HFFc6 (cell line): ENCODE results near the gene WTIP. TPM values are rescaled to one million over a fixed set of nuclear protein-coding genes. Genes with fewer than 3 reads are reported as not detected.
"Not testable (repeated sequence)": the region's sequence is repeated elsewhere in the genome, so short reads cannot be mapped to it uniquely, and the experiment has no call there.

Experiments
- DNase-seq: peaks from one replicate; pipeline ENCODE4 v3.0.0-alpha.2; 2018
- H3K27ac Mint-ChIP-seq: 2 replicates; pipeline ENCODE4 v1.8.0; 2020; ENCODE audit warnings: mild to moderate bottlenecking, mixed read lengths
- H3K27me3 Mint-ChIP-seq: 2 replicates; pipeline ENCODE4 v1.8.0; 2021; ENCODE audit warnings: mild to moderate bottlenecking, moderate library complexity, mixed read lengths; ENCODE audit not compliant: insufficient read depth
- H3K36me3 Mint-ChIP-seq: 2 replicates; pipeline ENCODE4 v1.8.0; 2021; ENCODE audit warnings: low read depth, mixed read lengths
- H3K4me1 Mint-ChIP-seq: 2 replicates; pipeline ENCODE4 v1.8.0; 2020; ENCODE audit warnings: low read depth, mixed read lengths
- H3K4me3 Mint-ChIP-seq: 2 replicates; pipeline ENCODE4 v1.8.0; 2020; ENCODE audit warnings: mild to moderate bottlenecking, moderate library complexity, mixed read lengths
- H3K9me3 Mint-ChIP-seq: 2 replicates; pipeline ENCODE4 v1.8.0; 2020; ENCODE audit warnings: mild to moderate bottlenecking, mixed read lengths
- total RNA-seq, 6 experiments: library from RNA; stranded (reverse); fragmentation: NEBNext Ultra II Directional; extraction: Animal tissue kit (Norgen Biotek cat#: 25700); gene quantifications; 2 replicates in 1 of 6; 3 replicates in 5 of 6; pipeline ENCODE4 v1.2.3, GENCODE V29; 2021
- TF ChIP-seq, protein P1 (sequence below): fragments of 200-600 bp; sonication (generic); IDR thresholded peaks from 2 replicates; pipeline ENCODE4 v1.5.0; 2021; ENCODE audit warnings: antibody characterized with exemption, mild to moderate bottlenecking

WTIP gene
- total RNA-seq, 6 experiments from 2014 or later, result 27.8 to 35.1 (median 29.4) TPM

GRCh38 chr19:34454091-34454490, 27.5 kb upstream of the WTIP start:
- TF ChIP-seq, protein P1, sequence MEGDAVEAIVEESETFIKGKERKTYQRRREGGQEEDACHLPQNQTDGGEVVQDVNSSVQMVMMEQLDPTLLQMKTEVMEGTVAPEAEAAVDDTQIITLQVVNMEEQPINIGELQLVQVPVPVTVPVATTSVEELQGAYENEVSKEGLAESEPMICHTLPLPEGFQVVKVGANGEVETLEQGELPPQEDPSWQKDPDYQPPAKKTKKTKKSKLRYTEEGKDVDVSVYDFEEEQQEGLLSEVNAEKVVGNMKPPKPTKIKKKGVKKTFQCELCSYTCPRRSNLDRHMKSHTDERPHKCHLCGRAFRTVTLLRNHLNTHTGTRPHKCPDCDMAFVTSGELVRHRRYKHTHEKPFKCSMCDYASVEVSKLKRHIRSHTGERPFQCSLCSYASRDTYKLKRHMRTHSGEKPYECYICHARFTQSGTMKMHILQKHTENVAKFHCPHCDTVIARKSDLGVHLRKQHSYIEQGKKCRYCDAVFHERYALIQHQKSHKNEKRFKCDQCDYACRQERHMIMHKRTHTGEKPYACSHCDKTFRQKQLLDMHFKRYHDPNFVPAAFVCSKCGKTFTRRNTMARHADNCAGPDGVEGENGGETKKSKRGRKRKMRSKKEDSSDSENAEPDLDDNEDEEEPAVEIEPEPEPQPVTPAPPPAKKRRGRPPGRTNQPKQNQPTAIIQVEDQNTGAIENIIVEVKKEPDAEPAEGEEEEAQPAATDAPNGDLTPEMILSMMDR, result no peak
- Mint-ChIP-seq H3K9me3 (no peaks in the 10 kb centered on the region), H3K4me1 (peaks cover 43% of the 10 kb centered on the region), H3K27me3 (no peaks in the 10 kb centered on the region; the same call in 1 of the 2 replicates), H3K4me3 (no peak overlapping the region), H3K27ac (peak overlapping the region; percentile 64), H3K36me3 (peaks cover 25% of the 10 kb centered on the region)
- DNase-seq, result no peak

DNA sequence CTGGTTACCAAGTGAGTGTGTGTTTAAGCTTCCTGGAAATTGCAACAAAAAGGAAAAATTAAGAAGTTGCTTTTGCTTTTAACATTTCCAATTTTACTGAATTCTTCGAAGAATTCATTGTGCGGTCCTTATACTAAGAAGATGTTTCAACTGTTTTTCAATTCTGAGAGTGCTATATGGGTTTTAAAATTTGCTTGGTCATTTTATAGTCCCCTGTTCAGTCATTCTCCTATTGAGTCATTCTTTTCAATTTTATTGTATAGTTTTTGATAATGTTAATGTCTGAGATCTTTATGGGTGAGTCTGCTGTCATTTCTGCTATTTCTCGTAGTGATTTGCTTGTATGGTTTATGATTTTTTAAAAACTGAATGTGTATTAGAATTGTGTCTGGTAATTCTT, 26.9 kb upstream of the WTIP start:
- TF ChIP-seq, protein P1, result no peak
- no peak overlapping the region for H3K4me3 Mint-ChIP-seq
- no peaks in the 10 kb centered on the region for H3K9me3 Mint-ChIP-seq
- peaks cover 31% of the 10 kb centered on the region for H3K36me3 Mint-ChIP-seq
- H3K27me3 Mint-ChIP-seq, result no peaks in the 10 kb centered on the region; the same call in 1 of the 2 replicates
- peaks cover 43% of the 10 kb centered on the region for H3K4me1 Mint-ChIP-seq
- H3K27ac Mint-ChIP-seq, result peak overlapping the region; percentile 3; the same call in 1 of the 2 replicates
- DNase-seq, result no peak

DNA sequence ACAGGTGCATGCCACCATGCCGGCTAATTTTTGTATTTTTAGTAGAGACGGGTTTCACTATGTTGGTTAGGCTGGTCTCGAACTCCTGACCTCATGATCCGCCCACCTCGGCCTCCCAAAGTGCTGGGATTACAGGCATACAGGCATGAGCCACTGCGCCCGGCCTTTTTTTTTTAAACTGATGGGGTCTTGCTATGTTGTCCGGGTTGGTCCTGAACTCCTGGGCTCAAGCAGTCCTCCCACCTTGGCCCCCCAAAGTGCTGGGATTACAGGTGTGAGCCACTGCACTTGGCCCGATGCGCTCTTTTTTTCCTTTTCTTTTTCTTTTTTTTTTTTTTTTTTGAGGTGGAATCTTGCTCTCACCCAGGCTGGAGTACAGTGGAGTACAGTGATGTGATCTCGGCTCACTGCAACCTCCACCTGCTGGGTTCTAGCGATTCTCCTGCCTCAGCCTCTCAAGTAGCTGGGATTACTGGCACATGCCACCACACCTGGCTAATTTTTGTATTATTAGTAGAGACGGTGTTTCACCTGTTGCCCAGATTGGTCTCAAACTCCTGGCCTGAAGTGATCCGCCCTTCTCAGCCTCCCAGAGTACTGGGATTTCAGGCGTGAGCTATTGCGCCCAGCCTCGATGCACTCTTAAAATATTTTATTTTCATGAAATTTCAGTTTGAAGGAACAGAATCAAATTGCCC, 25.6 kb upstream of the WTIP start:
- H3K4me3 Mint-ChIP-seq, H3K27ac Mint-ChIP-seq, H3K27me3 Mint-ChIP-seq, H3K9me3 Mint-ChIP-seq, DNase-seq: not testable (repeated sequence)
- Mint-ChIP-seq H3K36me3 (peaks cover 44% of the 10 kb centered on the region), H3K4me1 (peaks cover 47% of the 10 kb centered on the region)

DNA sequence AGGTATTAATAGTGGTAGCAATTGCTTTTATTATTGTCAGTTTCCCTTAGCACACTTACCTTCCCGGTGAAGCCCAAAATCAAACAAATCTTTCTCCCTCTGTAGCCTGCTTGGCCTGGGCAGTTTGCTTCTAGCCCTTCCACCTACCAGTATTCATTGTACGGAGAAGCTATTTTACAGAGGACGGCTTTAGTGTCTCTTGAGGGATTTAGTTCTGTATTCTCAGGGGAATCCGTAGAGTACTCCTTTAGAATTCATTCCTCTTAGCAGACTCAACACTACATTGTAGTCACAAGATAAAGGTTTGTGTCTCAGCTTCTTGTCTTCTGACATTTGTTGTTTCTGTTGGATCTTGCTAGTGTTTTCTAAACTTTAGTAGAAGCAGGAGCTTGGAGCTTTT, 24.1 kb upstream of the WTIP start:
- Mint-ChIP-seq H3K36me3 (peaks cover 57% of the 10 kb centered on the region), H3K9me3 (no peaks in the 10 kb centered on the region), H3K27me3 (no peaks in the 10 kb centered on the region; the same call in 1 of the 2 replicates), H3K4me1 (peaks cover 51% of the 10 kb centered on the region), H3K4me3 (no peak overlapping the region), H3K27ac (peak overlapping the region; percentile 49; the same call in 1 of the 2 replicates)
- TF ChIP-seq, protein P1, result no peak
- DNase-seq, result no peak

DNA sequence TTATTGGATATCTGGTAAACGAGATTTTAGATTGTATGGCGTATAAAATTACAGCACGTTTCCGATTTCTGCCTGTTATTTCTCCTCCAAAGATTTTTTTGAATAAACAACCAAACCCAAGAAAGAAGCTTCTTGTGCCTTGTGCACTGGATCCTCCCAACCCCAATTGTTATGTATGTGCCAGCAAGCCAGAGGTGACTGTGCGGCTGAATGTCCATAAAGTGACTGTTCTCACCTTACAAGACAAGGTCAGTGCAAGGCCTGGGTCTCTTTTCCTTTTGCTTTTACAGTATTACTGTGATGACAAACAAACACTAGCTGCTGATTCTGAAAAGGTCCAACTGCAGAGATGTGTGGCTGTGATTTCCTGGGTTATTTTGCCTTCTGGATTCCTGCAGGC, 22.9 kb upstream of the WTIP start:
- Mint-ChIP-seq H3K27me3 (no peaks in the 10 kb centered on the region; the same call in 1 of the 2 replicates), H3K4me3 (no peak overlapping the region), H3K36me3 (peaks cover 64% of the 10 kb centered on the region), H3K4me1 (peaks cover 38% of the 10 kb centered on the region), H3K27ac (no peak overlapping the region), H3K9me3 (no peaks in the 10 kb centered on the region)
- TF ChIP-seq, protein P1, result no peak
- no peak for DNase-seq

GRCh38 chr19:34459614-34460013, 21.9 kb upstream of the WTIP start:
- TF ChIP-seq, protein P1, result no peak
- Mint-ChIP-seq H3K4me3 (no peak overlapping the region), H3K27ac (0 out of 2 replicates have a peak overlapping the region, but pooled peaks have one; percentile 1), H3K4me1 (peaks cover 29% of the 10 kb centered on the region), H3K9me3 (no peaks in the 10 kb centered on the region), H3K27me3 (no peaks in the 10 kb centered on the region; the same call in 1 of the 2 replicates), H3K36me3 (peaks cover 59% of the 10 kb centered on the region)
- DNase-seq, result no peak
